Mucosa of descending colon (tissue), 3 donors: ENCODE measurements around the gene DCTN4. TPM values are rescaled to one million over a fixed set of nuclear protein-coding genes. Genes with fewer than 3 reads are reported as not detected.

Experiments
- ATAC-seq: fragments of 200-7000 bp; cut with Tn5 transposase; one replicate; pipeline ENCODE4 v1.9.1; 2020; ENCODE audit warnings: mild to moderate bottlenecking, moderate library complexity
- DNase-seq, 3 donors: peaks; one replicate each; pipeline ENCODE4 v3.0.0-alpha.2; 2020
- H3K36me3 ChIP-seq: fragments of 200-600 bp; one replicate; pipeline ENCODE4 v1.8.0; 2021; ENCODE audit warnings: low read depth, mild to moderate bottlenecking
- H3K4me1 ChIP-seq: fragments of 200-600 bp; one replicate; pipeline ENCODE4 v1.8.0; 2021; ENCODE audit warnings: low read depth, mild to moderate bottlenecking
- H3K4me3 ChIP-seq: fragments of 200-600 bp; one replicate; pipeline ENCODE4 v1.8.0; 2021; ENCODE audit warnings: mild to moderate bottlenecking
- H3K9me3 ChIP-seq: fragments of 200-600 bp; one replicate; pipeline ENCODE4 v1.8.0; 2021; ENCODE audit warnings: mild to moderate bottlenecking
- intact Hi-C, 2 donors: fragments of 100-400 bp; cut with DNase I in 1 of 2; cut with micrococcal nuclease in 1 of 2; formaldehyde crosslinking; loops; one replicate each; pipeline versions ENCODE4 v1.11.0 to v1.11.1; 2022; cut with DNase I, micrococcal nuclease
- total RNA-seq, 3 donors: library from RNA; stranded (reverse); fragmentation: NEBNext Ultra II Directional in 2 of 3; extraction: Animal tissue kit (Norgen Biotek cat#: 25700) in 2 of 3; gene quantifications; one replicate each; pipeline versions ENCODE4 v1.2.1 to v1.2.4, GENCODE V29; 2021 to 2023
- TF ChIP-seq, protein P1 (sequence below): fragments of 200-600 bp; IDR thresholded peaks from one replicate; pipeline ENCODE4 v1.8.0; 2022; ENCODE audit warnings: antibody characterized with exemption, mild to moderate bottlenecking
- donor health status: DM: no; HTN: no; CAD: no; lungs with moderate emphysema.
- donor health status: DM: no; HTN: no; CAD: no.
- donor health status: DM: no; HTN: yes; CAD: no.

The DCTN4 gene
- total RNA-seq, 3 donors from 2014 or later: 50.8 to 56.4 (median 52.9) TPM

GRCh38 chr5:150659360-150660107 lies 99.3 kb downstream of the DCTN4 start:
- TF ChIP-seq, protein P1, sequence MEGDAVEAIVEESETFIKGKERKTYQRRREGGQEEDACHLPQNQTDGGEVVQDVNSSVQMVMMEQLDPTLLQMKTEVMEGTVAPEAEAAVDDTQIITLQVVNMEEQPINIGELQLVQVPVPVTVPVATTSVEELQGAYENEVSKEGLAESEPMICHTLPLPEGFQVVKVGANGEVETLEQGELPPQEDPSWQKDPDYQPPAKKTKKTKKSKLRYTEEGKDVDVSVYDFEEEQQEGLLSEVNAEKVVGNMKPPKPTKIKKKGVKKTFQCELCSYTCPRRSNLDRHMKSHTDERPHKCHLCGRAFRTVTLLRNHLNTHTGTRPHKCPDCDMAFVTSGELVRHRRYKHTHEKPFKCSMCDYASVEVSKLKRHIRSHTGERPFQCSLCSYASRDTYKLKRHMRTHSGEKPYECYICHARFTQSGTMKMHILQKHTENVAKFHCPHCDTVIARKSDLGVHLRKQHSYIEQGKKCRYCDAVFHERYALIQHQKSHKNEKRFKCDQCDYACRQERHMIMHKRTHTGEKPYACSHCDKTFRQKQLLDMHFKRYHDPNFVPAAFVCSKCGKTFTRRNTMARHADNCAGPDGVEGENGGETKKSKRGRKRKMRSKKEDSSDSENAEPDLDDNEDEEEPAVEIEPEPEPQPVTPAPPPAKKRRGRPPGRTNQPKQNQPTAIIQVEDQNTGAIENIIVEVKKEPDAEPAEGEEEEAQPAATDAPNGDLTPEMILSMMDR: no peak
- H3K4me3 ChIP-seq: no peak overlapping the region
- DNase-seq (no peak), ATAC-seq (no peak)
- H3K4me1 ChIP-seq: no peaks in the 10 kb centered on the region
- intact Hi-C loops: loop anchor here in 1 of 2 donors (5.0 kb wide), 1 partner anchor 102 kb away; no protein-coding TSS in a partner anchor
- H3K9me3 ChIP-seq: no peaks in the 10 kb centered on the region
- H3K36me3 ChIP-seq: no peaks in the 10 kb centered on the region

GRCh38 chr5:150658699-150659265 lies 100.0 kb downstream of the DCTN4 start:
- no peak for DNase-seq
- TF ChIP-seq, protein P1: no peak
- ATAC-seq: no peak
- H3K4me3 ChIP-seq: no peak overlapping the region
- H3K9me3 ChIP-seq: no peaks in the 10 kb centered on the region
- H3K36me3 ChIP-seq: no peaks in the 10 kb centered on the region
- intact Hi-C loops: loop anchor here in 1 of 2 donors (5.0 kb wide), 1 partner anchor 101 kb away; no protein-coding TSS in a partner anchor
- H3K4me1 ChIP-seq: no peaks in the 10 kb centered on the region

Other genes with a start within 250 kb of the DCTN4 start
- 10 to 100 TPM; 62.9 to 73.6 (median 63.9) TPM for gene SYNPO, start 118.4 kb downstream of the DCTN4 start, total RNA-seq
- under 1 TPM; 0.09 to 0.48 (median 0.35) TPM for gene MYOZ3, start 97.8 kb downstream of the DCTN4 start, total RNA-seq
- 10 to 100 TPM; 41.0 to 45.1 (median 44.2) TPM for gene RBM22, start 58.0 kb downstream of the DCTN4 start, total RNA-seq
- 10 to 100 TPM in 2 of 3 donors, 1 to 10 TPM in 1; 9.3 to 21.6 (median 19.2) TPM for gene SMIM3, start 19.7 kb upstream of the DCTN4 start, total RNA-seq
- under 1 TPM in 1 of 3 donors, not detected in 2; 0.17 TPM for gene IRGM, start 87.5 kb upstream of the DCTN4 start, total RNA-seq
- gene ZNF300, start 146.0 kb upstream of the DCTN4 start, total RNA-seq: 1 to 10 TPM; 1.7 to 3.5 (median 3.0) TPM